ENCODE results near the gene BUD13. TPM values are rescaled to one million over a fixed set of nuclear protein-coding genes. Genes with fewer than 3 reads are reported as not detected.
A peak's percentile ranks its signal among the peaks of the same experiment; 100 is the strongest.

BUD13 gene
- polyA plus RNA-seq, 2 of the 4 experiments (the other 2 are of a cell fraction): 9.8 to 16.2 TPM

DNA sequence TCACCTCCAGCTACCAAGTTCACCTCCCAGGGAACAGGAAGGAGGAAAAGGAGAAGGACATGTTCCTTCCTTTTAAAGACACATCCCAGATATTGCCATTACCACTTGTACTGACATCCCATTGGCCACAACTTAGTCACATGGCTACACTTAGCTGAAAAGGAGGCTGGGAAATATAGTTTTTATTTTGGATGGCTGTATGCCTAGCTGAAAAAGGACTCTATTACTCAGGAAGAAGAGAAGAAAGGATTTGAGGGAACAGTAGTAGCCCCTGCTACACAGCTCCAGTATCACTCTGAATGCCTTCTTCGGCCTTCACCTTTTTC lies 20.9 kb upstream of the BUD13 start:
- ATAC-seq: no peak
- H3K27ac ChIP-seq: no peak overlapping the region
- TF ChIP-seq KDM1A (IDR thresholded peaks at IDR 0.05; ENCODE audit: low read depth): no peak
- no peak for TF ChIP-seq RARB (CRISPR knock-in tag; IDR thresholded peaks at IDR 0.05)
- TF ChIP-seq, protein P1, sequence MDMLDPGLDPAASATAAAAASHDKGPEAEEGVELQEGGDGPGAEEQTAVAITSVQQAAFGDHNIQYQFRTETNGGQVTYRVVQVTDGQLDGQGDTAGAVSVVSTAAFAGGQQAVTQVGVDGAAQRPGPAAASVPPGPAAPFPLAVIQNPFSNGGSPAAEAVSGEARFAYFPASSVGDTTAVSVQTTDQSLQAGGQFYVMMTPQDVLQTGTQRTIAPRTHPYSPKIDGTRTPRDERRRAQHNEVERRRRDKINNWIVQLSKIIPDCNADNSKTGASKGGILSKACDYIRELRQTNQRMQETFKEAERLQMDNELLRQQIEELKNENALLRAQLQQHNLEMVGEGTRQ (IDR thresholded peaks at IDR 0.05): 0 out of 2 replicates have a peak, but pooled peaks have one; percentile 32
- WGBS (ENCODE audit: missing lambda C conversion rate): 100% methylated on average over 1 of the region's 1 CpG
- 0 out of 3 replicates have a peak, but pooled peaks cover 3% of the 10 kb centered on the region for H3K4me1 ChIP-seq
- CTCF ChIA-PET: interaction anchor here (0.7 to 8.8 kb wide), 7 partner anchors 15 to 433 kb away, joined by 3 to 114 read pairs (median 4); partner anchors contain the start of gene APOA1
- DNase-seq (ENCODE audit: low read depth in 1 of 2, low spot score in 1 of 2): peak in 1 of 2 experiments; percentile 23
- POLR2A ChIA-PET: no interaction called here
- H3K4me2 ChIP-seq: no peak overlapping the region
- no peak overlapping the region for H3K4me3 ChIP-seq
- H3K9me3 ChIP-seq: no peaks in the 10 kb centered on the region
- no peak for FAIRE-seq

GRCh38 chr11:116792869-116793771 lies 20.3 kb upstream of the BUD13 start:
- CTCF ChIA-PET: interaction anchor here (0.7 to 8.8 kb wide), 8 partner anchors 15 to 433 kb away, joined by 3 to 114 read pairs (median 4); partner anchors contain the start of gene APOA1
- no peaks in the 10 kb centered on the region for H3K9me3 ChIP-seq
- ATAC-seq (no peak), DNase-seq (ENCODE audit: low read depth in 1 of 2, low spot score in 1 of 2) (no peak), FAIRE-seq (no peak)
- 64% methylated on average over 8 of the region's 8 CpGs for WGBS (ENCODE audit: missing lambda C conversion rate)
- no peak overlapping the region for H3K27ac ChIP-seq
- no peak overlapping the region for H3K4me3 ChIP-seq
- TF ChIP-seq HOXB5 (CRISPR knock-in tag; IDR thresholded peaks at IDR 0.05): no peak
- no peak for TF ChIP-seq BHLHE40 (IDR thresholded peaks at IDR 0.05; ENCODE audit: low read depth, low read length)
- TF ChIP-seq FOSB (CRISPR knock-in tag; IDR thresholded peaks at IDR 0.05): no peak
- TF ChIP-seq, protein P1 (IDR thresholded peaks at IDR 0.05): no peak
- no peak for TF ChIP-seq RFX5 (IDR thresholded peaks at IDR 0.05)
- TF ChIP-seq, protein P2, sequence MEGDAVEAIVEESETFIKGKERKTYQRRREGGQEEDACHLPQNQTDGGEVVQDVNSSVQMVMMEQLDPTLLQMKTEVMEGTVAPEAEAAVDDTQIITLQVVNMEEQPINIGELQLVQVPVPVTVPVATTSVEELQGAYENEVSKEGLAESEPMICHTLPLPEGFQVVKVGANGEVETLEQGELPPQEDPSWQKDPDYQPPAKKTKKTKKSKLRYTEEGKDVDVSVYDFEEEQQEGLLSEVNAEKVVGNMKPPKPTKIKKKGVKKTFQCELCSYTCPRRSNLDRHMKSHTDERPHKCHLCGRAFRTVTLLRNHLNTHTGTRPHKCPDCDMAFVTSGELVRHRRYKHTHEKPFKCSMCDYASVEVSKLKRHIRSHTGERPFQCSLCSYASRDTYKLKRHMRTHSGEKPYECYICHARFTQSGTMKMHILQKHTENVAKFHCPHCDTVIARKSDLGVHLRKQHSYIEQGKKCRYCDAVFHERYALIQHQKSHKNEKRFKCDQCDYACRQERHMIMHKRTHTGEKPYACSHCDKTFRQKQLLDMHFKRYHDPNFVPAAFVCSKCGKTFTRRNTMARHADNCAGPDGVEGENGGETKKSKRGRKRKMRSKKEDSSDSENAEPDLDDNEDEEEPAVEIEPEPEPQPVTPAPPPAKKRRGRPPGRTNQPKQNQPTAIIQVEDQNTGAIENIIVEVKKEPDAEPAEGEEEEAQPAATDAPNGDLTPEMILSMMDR (IDR thresholded peaks at IDR 0.05): no peak
- no peak overlapping the region for H3K4me2 ChIP-seq
- H3K4me1 ChIP-seq: 0 out of 3 replicates have a peak, but pooled peaks cover 6% of the 10 kb centered on the region
- POLR2A ChIA-PET: no interaction called here

DNA sequence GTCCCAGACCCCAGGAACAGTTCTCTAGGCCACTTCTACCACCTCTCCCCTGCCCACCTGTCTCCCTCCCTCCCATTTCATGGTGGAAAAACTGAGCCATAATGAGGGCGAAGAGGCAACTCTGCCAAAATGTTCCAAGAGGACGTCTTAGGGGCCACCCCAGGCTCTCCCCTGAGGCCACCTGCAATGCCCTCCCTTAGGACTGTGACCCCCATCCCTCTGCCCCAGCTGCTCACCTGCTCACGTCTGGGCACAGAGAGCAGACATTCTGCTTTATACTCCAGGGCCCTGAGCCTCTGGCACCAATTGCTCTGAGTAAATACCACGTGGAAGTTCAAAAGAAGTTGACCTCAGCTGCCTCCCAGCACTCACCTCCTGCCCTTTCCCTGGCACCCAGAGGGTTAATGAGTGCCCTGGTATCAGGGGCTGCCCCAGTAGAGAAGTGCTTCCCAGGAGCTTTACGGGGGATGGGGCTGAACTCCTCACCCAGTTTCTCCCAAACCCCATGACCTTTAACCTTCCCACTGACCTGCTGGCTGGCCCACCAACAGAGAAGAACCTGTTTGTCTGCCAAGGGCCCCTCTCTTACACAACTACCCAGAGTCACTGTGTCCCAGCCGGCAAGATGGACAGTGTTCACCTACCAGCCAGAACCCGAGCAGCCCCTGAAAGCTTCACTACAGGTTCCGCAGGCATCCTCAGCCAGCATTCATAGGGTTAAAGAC lies 19.5 kb upstream of the BUD13 start:
- POLR2A ChIA-PET: no interaction called here
- Histone ChIP-seq H3K9me3 (no peaks in the 10 kb centered on the region), H3K4me2 (no peak overlapping the region), H3K4me1 (0 out of 3 replicates have a peak, but pooled peaks cover 6% of the 10 kb centered on the region), H3K27ac (no peak overlapping the region), H3K4me3 (no peak overlapping the region)
- FAIRE-seq: no peak
- TF ChIP-seq SREBF2 (IDR thresholded peaks at IDR 0.05): no peak
- no peak for TF ChIP-seq CHD2 (IDR thresholded peaks at IDR 0.05; ENCODE audit: low read length, partially characterized antibody)
- TF ChIP-seq ZNF302 (CRISPR knock-in tag; IDR thresholded peaks at IDR 0.05): no peak
- TF ChIP-seq, protein P1 (IDR thresholded peaks at IDR 0.05): no peak
- no peak for TF ChIP-seq HDAC2 (IDR thresholded peaks at IDR 0.05)
- no peak for TF ChIP-seq EHF (CRISPR knock-in tag; IDR thresholded peaks at IDR 0.05)
- no peak for TF ChIP-seq RCOR1 (IDR thresholded peaks at IDR 0.05; ENCODE audit: low read depth, low read length)
- no peak for TF ChIP-seq ATOH8 (CRISPR knock-in tag; IDR thresholded peaks at IDR 0.05; ENCODE audit: low read depth)
- no peak for TF ChIP-seq EP300 (IDR thresholded peaks at IDR 0.05)
- no peak for TF ChIP-seq JUN (IDR thresholded peaks at IDR 0.05)
- DNase-seq (ENCODE audit: low read depth in 1 of 2, low spot score in 1 of 2): no peak
- WGBS (ENCODE audit: missing lambda C conversion rate): 58% methylated on average over 8 of the region's 8 CpGs
- no peak for ATAC-seq
- CTCF ChIA-PET: interaction anchor here (1.0 to 8.8 kb wide), 8 partner anchors 9 to 434 kb away, joined by 3 to 114 read pairs (median 6); partner anchors contain the start of gene APOA1
